Right lobe of liver (tissue), 4 donors: ENCODE measurements around the gene TVP23C.

Experiments
- CTCF ChIP-seq, 4 donors: fragments of 200-600 bp in 3 of 4; fragments of 450-650 bp in 1 of 4; IDR thresholded peaks; one replicate each; pipeline versions ENCODE4 v1.5.1 to v1.8.0; 2016 to 2022; ENCODE audit warnings: antibody characterized with exemption in 4 of 4, mild to moderate bottlenecking in 2 of 4
- POLR2A ChIP-seq: fragments of 450-650 bp; IDR thresholded peaks from one replicate; pipeline ENCODE4 v1.6.1; 2017; ENCODE audit warnings: antibody characterized with exemption, mild to moderate bottlenecking
- donor health status: DM: no; HTN: no; CAD: no.
- donor health status: DM: no; HTN: no; CAD: no.
- donor health status: DM: no; HTN: yes; CAD: no.

GRCh38 chr17:15492186-15492585 lies 71.1 kb downstream of the TVP23C start:
- TF ChIP-seq POLR2A (no peak), CTCF (IDR thresholded peaks at IDR 0.05) (no peak)
